ENCODE data around the gene B3GNT7. TPM values are rescaled to one million over a fixed set of nuclear protein-coding genes. Genes with fewer than 3 reads are reported as not detected.

Gene B3GNT7
- total RNA-seq, 4 donors from 2014 or later: 3.0 to 5.7 (median 3.6) TPM

DNA sequence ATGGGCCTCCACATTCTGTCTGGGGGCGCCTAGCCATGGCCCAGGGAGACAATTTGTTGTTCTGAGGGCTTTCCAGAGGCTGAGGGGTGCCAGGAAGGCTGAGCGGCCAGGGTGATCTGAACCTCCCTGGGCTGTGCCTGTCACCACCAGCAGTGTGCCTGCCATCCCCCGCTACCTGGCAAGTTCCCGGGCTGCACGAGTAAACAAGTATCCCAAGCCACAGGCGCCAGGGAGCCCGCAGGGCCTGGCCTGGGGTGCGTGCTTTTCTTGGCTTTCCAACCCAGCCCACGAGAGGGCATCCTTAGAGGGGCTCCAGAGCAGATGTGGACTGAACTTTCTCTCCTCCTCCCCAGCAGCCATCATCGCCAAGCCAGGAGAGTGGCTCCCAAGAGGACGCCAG is 35.1 kb upstream of the B3GNT7 start:
- Histone ChIP-seq H3K4me1 (no peaks in the 10 kb centered on the region), H3K27ac (no peak overlapping the region), H3K27me3 (no peaks in the 10 kb centered on the region), H3K36me3 (peaks cover 0 to 99% of the 10 kb centered on the region in 2 donors), H3K9me3 (no peaks in the 10 kb centered on the region), H3K4me3 (no peak overlapping the region)
- ATAC-seq: no peak
- TF ChIP-seq CTCF (IDR thresholded peaks at IDR 0.05): no peak
- TF ChIP-seq EP300 (IDR thresholded peaks at IDR 0.05): no peak
- TF ChIP-seq POLR2AphosphoS5 (IDR thresholded peaks at IDR 0.05): no peak
- no peak for TF ChIP-seq POLR2A (IDR thresholded peaks at IDR 0.05)
- no CpG with 5 or more reads among the region's 11 CpGs for WGBS, 2 donors (ENCODE audit: low coverage in 1 of 2)

- no peak overlapping the region for H3K27ac ChIP-seq
- H3K4me1 ChIP-seq: no peaks in the 10 kb centered on the region
- WGBS, 2 donors (ENCODE audit: low coverage in 1 of 2): 100% methylated on average over 3 of the region's 13 CpGs; no CpG with 5 or more reads in 1 of the 2 donors
- no peak overlapping the region for H3K4me3 ChIP-seq
- peaks cover 0 to 99% of the 10 kb centered on the region in 2 donors for H3K36me3 ChIP-seq
- H3K9me3 ChIP-seq: no peaks in the 10 kb centered on the region
- H3K27me3 ChIP-seq: no peaks in the 10 kb centered on the region
- TF ChIP-seq POLR2AphosphoS5 (IDR thresholded peaks at IDR 0.05) (no peak), CTCF (IDR thresholded peaks at IDR 0.05) (no peak)
- ATAC-seq: peak; percentile 44
Observed at GRCh38 chr2:231360881-231361371, 34.6 kb upstream of the B3GNT7 start.

- H3K4me1 ChIP-seq: no peaks in the 10 kb centered on the region
- no peaks in the 10 kb centered on the region for H3K27me3 ChIP-seq
- 74 to 75% methylated on average over 5 of the region's 12 CpGs for WGBS, 2 donors (ENCODE audit: low coverage in 1 of 2)
- no peak for TF ChIP-seq CTCF (IDR thresholded peaks at IDR 0.05)
- TF ChIP-seq POLR2AphosphoS5 (IDR thresholded peaks at IDR 0.05): no peak
- no peak for TF ChIP-seq POLR2A (IDR thresholded peaks at IDR 0.05)
- TF ChIP-seq EP300 (IDR thresholded peaks at IDR 0.05): no peak
- H3K4me3 ChIP-seq: no peak overlapping the region
- peak overlapping the region in 2 of 4 donors; percentile 31 to 48 for H3K27ac ChIP-seq
- peaks cover 0 to 90% of the 10 kb centered on the region in 2 donors for H3K36me3 ChIP-seq
- no peaks in the 10 kb centered on the region for H3K9me3 ChIP-seq
- no peak for ATAC-seq
Observed at GRCh38 chr2:231361701-231362554, 33.6 kb upstream of the B3GNT7 start.

DNA sequence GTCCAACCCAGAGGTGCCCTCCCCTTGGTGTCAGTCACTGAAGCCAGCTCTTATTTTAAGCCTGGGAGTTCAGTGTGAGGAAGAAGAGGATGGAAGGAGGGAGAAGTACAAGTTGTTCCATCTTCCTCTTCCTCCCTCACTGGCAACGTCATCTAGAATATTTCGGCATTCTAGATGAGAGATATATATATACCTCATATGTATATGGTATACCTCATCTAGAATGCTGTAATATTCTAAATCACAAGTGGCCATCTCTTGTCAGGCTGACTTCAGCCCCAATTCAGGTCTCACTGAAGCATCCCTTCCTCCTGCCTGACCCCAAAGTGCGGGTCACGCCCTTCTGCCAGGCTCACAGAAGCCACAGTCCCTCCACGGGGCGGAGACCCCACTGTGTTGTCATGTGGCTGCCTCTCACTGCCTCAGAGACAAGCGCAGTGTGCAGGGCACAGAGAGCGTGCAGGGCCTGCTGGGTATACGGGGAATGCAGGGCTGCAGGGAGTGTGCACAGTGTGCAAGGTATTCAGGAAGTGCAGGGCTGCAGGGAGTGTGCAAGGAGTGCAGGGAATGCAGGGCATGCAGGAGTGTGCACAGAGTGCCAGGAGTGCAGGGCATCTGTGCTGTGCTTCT is 32.8 kb upstream of the B3GNT7 start:
- 80 to 81% methylated on average over 2 of the region's 9 CpGs for WGBS, 2 donors (ENCODE audit: low coverage in 1 of 2)
- H3K4me1 ChIP-seq: no peaks in the 10 kb centered on the region
- H3K4me3 ChIP-seq: no peak overlapping the region
- no peak for ATAC-seq
- no peaks in the 10 kb centered on the region for H3K9me3 ChIP-seq
- peaks cover 0 to 82% of the 10 kb centered on the region in 2 donors for H3K36me3 ChIP-seq
- peak overlapping the region in 2 of 4 donors; percentile 31 to 48 for H3K27ac ChIP-seq
- no peaks in the 10 kb centered on the region for H3K27me3 ChIP-seq
- no peak for TF ChIP-seq POLR2AphosphoS5 (IDR thresholded peaks at IDR 0.05)
- TF ChIP-seq CTCF (IDR thresholded peaks at IDR 0.05): no peak
- no peak for TF ChIP-seq POLR2A (IDR thresholded peaks at IDR 0.05)
- no peak for TF ChIP-seq EP300 (IDR thresholded peaks at IDR 0.05)
